HG03045 (cell line): Measurements from ENCODE around the gene CSTA.

Experiments used
- ATAC-seq: cut with Tn5 transposase; IDR thresholded peaks from one replicate; pipeline ENCODE4 v1.9.1; 2021; ENCODE audit warnings: mild to moderate bottlenecking, moderate library complexity; ENCODE audit not compliant: unreplicated experiment

Gene CSTA

DNA sequence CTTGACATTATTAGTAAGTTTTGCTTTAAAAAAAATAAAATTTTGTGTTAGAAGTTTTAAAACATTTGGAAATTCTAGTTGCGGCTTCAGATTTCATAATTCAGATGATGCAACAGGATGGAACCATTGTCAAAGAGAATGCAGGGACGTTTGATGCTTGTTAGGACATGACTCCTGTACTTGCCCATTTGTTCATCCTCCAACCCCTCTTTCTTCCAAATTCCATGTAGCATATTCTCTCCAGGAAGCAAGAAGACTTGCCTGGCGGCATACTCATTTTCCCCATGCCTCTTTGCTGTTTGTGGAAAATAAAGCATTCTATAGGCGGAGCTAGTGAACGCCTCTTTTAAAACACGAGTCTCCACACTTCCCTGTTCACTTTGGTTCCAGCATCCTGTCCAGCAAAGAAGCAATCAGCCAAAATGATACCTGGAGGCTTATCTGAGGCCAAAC lies at the start of gene CSTA:
Gene CSTA, plus strand, starts transcription at position 378 of the 453 bp plus-strand sequence. Its CDS starts 45 bp downstream, at position 423.
- ATAC-seq = no peak

DNA sequence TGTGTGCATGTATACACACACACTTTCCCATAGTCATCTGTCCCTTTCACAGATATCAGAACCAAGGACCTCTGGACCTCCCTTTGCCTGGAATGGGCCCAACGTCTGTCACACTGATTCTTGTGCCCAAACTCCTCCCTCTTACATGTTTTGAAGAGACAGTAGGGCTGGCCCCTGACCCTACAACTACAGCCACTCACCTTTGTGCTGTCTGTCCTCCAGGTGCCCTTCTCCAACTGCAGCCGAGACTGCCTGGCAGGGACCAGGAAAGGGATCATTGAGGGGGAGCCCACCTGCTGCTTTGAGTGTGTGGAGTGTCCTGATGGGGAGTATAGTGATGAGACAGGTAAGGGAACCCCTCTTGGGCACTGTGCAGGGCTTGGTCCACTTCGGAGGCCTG lies 43.2 kb upstream of the CSTA start:
- ATAC-seq = no peak

DNA sequence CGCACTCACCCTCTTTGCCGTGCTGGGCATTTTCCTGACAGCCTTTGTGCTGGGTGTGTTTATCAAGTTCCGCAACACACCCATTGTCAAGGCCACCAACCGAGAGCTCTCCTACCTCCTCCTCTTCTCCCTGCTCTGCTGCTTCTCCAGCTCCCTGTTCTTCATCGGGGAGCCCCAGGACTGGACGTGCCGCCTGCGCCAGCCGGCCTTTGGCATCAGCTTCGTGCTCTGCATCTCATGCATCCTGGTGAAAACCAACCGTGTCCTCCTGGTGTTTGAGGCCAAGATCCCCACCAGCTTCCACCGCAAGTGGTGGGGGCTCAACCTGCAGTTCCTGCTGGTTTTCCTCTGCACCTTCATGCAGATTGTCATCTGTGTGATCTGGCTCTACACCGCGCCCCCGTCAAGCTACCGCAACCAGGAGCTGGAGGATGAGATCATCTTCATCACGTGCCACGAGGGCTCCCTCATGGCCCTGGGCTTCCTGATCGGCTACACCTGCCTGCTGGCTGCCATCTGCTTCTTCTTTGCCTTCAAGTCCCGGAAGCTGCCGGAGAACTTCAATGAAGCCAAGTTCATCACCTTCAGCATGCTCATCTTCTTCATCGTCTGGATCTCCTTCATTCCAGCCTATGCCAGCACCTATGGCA lies 41.1 kb upstream of the CSTA start:
- no peak for ATAC-seq

DNA sequence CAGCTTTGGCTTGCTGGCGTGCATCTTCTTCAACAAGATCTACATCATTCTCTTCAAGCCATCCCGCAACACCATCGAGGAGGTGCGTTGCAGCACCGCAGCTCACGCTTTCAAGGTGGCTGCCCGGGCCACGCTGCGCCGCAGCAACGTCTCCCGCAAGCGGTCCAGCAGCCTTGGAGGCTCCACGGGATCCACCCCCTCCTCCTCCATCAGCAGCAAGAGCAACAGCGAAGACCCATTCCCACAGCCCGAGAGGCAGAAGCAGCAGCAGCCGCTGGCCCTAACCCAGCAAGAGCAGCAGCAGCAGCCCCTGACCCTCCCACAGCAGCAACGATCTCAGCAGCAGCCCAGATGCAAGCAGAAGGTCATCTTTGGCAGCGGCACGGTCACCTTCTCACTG lies 40.6 kb upstream of the CSTA start:
- no peak for ATAC-seq

- no peak for ATAC-seq
Measured at GRCh38 chr3:122294359-122294758, 30.7 kb upstream of the CSTA start.

DNA sequence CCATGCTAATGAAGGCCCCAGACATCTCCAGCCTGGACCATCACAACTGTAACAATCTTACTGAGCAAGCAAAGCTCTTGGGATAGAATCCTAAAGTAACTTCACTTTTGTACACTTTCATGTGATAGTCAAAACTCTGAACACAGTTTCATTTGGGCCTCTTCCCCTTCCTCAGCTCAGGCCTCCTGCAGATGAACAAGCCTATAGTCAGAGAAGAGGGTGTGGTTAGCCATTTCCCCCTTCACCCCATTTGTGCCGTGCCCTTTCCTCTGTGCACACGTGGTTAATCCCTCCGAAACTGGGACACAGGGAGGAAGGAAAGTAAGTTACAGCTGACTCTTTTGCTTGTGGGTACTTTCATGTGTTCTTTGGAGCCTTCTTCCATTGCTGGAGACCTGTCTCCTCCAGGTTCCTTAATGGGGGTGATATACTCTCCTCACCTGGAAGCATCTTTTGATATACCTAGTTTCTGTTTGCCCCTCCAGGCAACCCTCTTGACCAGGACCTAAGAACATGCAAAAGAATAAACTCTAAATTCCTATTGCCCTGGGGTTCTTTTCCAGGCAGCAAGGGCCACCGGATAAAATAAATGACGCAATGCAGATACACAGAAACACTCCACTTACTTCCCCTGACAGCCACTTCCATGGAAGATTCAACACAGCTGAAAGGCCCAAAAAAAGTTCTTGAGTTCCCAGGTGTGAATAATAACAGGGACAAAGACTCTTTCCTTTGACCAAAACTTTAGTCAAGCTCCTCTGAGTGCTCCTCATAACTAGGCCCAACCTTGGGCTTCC lies 29.6 kb upstream of the CSTA start:
- ATAC-seq = no peak

- peak; percentile 70 for ATAC-seq
Measured at GRCh38 chr3:122298239-122298638, 26.8 kb upstream of the CSTA start.

DNA sequence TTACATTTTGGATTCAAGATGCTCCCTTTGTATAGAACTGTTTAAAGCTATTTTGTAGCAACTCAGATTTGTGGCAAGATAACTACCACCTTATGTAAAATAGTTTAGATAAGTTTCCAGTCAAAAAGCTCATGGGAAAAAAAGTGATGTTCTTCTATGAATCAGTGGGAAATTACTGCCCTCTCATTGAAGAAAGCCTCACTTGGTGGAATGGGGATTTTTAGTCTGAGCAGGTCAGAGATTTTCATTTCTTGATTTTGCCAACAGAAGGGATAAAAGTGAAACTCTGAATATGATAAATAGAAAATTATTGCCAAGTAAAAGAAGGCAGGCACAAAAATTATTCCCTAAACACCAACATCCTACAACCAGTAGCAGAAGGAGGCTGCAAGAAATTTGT lies 25.8 kb upstream of the CSTA start:
- ATAC-seq = no peak

GRCh38 chr3:122299872-122300460 lies 25.1 kb upstream of the CSTA start:
- ATAC-seq = no peak

GRCh38 chr3:122301063-122301462 lies 24.0 kb upstream of the CSTA start:
- no peak for ATAC-seq

- no peak for ATAC-seq
Measured at GRCh38 chr3:122305818-122306621, 19.0 kb upstream of the CSTA start.

GRCh38 chr3:122306622-122306953 lies 18.5 kb upstream of the CSTA start:
- ATAC-seq = no peak

- no peak for ATAC-seq
Measured at GRCh38 chr3:122307094-122307687, 17.9 kb upstream of the CSTA start.

GRCh38 chr3:122307976-122308375 lies 17.1 kb upstream of the CSTA start:
- no peak for ATAC-seq

GRCh38 chr3:122310361-122310760 lies 14.7 kb upstream of the CSTA start:
- ATAC-seq = no peak

DNA sequence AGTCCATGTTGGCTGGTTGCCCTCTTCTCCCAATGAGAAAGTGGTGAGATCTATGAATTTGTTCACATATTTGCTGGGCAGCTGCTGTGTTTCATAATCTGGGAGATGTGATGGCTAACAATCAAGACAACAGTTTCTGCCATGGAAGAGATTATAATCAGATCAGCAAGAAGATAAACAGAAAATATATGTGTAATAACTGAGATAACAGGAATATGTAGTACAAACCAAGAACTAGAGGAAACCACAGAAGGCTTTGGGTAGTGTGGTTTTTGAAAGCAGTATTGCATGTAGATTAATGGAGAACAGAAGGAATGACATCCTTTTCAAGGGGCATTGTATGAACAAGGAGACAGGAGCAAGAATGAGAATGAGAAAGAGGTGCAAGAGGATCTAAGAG lies 12.2 kb upstream of the CSTA start:
- ATAC-seq = no peak

GRCh38 chr3:122313281-122313680 lies 11.8 kb upstream of the CSTA start:
- ATAC-seq = no peak

DNA sequence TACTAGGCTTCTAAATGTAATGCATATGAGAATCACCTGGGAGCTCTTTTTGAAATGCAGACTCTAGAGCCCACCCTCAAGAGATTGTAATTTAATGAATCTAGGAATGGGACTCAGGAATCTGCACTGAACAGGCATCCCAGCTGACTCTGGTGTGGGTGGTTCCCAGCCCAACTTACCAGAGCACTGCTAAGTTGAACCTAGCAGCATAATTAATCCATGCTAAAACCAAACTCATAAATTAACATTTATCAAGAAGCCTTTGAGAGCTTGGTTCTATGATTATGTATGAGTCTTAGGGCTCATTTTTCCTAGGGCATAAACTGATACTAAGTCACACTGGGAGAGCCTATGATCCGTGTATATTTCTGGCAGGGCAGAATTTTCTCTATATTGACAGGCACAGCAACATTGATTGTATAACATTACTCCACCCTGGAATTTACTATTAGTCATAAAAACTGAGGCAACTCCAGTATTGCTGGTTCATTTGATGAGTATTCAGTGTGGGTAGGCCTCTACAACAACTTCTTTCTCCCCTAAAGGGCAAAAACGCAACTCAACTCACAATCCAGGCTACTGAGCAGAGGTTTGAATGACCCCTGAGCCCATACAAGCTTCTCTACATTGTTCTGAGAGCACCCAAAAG lies 10.7 kb upstream of the CSTA start:
- ATAC-seq = no peak

DNA sequence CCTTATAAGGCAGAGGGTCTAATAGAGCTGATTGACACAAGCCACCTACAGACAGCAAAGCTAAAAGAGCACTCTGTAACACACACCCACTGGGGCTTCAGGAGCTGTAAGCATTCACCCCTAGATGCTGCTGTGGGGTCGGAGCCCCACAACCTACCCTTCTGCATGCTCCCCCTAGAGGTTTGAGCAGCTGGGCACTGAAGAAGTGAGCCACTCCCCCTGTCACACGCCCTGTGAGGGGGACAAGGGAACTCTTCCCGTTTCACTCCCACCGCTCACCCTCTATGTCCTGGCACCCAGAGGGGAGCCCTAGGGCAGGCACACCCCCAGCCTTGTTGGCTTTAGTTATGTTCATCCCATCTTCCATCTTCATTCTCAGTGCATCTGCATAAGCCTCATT lies 9.4 kb upstream of the CSTA start:
- ATAC-seq = no peak

DNA sequence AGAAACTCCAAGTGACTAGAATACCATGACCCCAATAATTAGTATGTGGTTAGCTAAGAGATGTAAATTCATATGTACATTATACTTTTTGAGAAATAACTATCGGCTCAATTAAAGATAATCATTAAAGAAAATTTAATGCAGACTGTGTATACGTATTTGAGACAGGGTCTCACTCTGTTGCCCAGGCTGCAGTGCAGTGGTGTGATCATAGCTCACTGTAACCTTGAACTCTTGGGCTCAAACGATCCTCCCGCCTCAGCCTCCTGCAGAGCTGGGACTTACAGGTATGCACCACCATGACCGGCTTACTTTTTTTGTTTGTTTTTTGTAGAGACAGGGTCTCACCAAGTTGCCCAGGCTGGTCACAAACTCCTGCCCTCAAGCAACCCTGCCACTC lies 8.7 kb upstream of the CSTA start:
- ATAC-seq = no peak
